Subcutaneous adipose tissue (tissue), 4 donors: ENCODE data around the gene PFKP. TPM values are rescaled to one million over a fixed set of nuclear protein-coding genes. Genes with fewer than 3 reads are reported as not detected.

Experiments
- CTCF ChIP-seq: fragments of 450-650 bp; IDR thresholded peaks from one replicate; pipeline ENCODE4 v1.5.1; 2016; ENCODE audit warnings: low read depth, mild to moderate bottlenecking, control low read depth, antibody characterized with exemption, moderate library complexity
- total RNA-seq, 4 donors: library from RNA; depleted of rRNA; stranded (reverse); fragments of >200 nt; gene quantifications; one replicate each; pipeline ENCODE4 v1.1.0, GENCODE V29; 2016

PFKP gene
- total RNA-seq, 4 donors from 2014 or later = 18.3 to 25.3 (median 20.0) TPM

GRCh38 chr10:3135006-3135405 is 67.7 kb downstream of the PFKP start:
- no peak for TF ChIP-seq CTCF

- no peak for TF ChIP-seq CTCF
Observed at GRCh38 chr10:3136336-3136735, 69.0 kb downstream of the PFKP start.

GRCh38 chr10:3136763-3137611 is 69.6 kb downstream of the PFKP start:
- no peak for TF ChIP-seq CTCF

GRCh38 chr10:3137958-3138726 is 70.8 kb downstream of the PFKP start:
- no peak for TF ChIP-seq CTCF

- TF ChIP-seq CTCF = no peak
Observed at GRCh38 chr10:3139216-3139910, 72.0 kb downstream of the PFKP start.

GRCh38 chr10:3140280-3140679 is 72.9 kb downstream of the PFKP start:
- no peak for TF ChIP-seq CTCF
